HG03060 (cell line): Measurements from ENCODE around the gene MEIOC.
"Not testable (repeated sequence)": the region's sequence is repeated elsewhere in the genome, so short reads cannot be mapped to it uniquely, and the experiment has no call there.

Experiments
- ATAC-seq: cut with Tn5 transposase; IDR thresholded peaks from one replicate; pipeline ENCODE4 v1.9.1; 2021; ENCODE audit warnings: low read depth, moderate number of reproducible peaks; ENCODE audit not compliant: unreplicated experiment

MEIOC gene

GRCh38 chr17:44700288-44700687 lies 44.0 kb downstream of the MEIOC start:
- not testable (repeated sequence) for ATAC-seq

- ATAC-seq = no peak
These were observed 51.6 kb downstream of the MEIOC start for GRCh38 chr17:44707755-44708400.

GRCh38 chr17:44708401-44709263 lies 52.4 kb downstream of the MEIOC start, which contains the start of gene DBF4B:
DBF4B (plus strand) TSS chr17:44708665; CDS start chr17:44708821, 156 bp downstream.
- no peak for ATAC-seq

DNA sequence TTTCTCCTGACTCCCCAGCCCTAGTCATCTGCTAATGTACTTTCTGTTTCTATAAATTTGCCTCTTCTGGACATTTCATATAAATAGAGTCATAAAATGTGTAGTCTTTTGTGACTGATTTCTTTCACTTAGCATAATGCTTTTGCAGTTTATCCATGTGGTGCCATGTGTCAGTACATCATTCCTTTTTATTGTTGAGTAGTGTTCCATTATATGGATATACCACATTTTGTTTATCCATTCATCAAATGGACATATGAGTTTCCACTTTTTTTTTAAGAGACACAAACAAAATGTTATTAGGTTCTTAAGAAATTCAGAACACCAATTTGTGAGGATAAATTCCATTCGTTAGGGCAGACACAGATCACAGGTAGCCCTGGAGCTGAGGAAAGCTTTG lies 63.2 kb downstream of the MEIOC start:
- no peak for ATAC-seq

DNA sequence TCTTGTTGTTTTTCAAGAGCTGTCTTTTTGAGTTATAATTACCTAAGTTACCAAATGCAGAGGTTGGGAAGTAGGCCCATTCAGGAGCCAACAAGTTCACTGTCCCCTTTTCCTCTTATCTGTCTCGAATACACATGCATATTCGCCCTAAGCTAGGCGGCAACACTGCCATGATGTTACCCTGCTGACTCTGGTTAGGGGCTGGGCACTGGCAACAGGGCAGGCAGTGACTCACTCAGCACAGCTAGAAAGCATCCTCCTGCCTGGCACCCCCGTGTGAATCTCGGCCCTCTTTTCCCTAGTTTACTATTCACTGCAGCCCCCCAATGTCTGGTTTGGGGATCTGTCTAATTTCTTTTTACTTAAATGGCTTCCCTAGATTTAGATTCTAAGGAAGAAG lies 66.0 kb downstream of the MEIOC start:
- ATAC-seq = no peak
